HepG2 (cell line): ENCODE measurements around the gene NAT14. TPM values are rescaled to one million over a fixed set of nuclear protein-coding genes. Genes with fewer than 3 reads are reported as not detected.

Experiments used
- AKAP8 ChIP-seq: sonication (generic); formaldehyde crosslinking; IDR thresholded peaks from 2 replicates; pipeline ENCODE4 v1.5.1; 2020; ENCODE audit warnings: mild to moderate bottlenecking, missing genetic modification reagents
- CCDC6 ChIP-seq: sonication (generic); formaldehyde crosslinking; IDR thresholded peaks from 2 replicates; pipeline ENCODE4 v1.8.1; 2022; ENCODE audit warnings: mild to moderate bottlenecking, missing genetic modification reagents, moderate library complexity
- DPF2 ChIP-seq: sonication (generic); formaldehyde crosslinking; IDR thresholded peaks from 2 replicates; pipeline ENCODE4 v1.4.0; 2020; ENCODE audit warnings: mild to moderate bottlenecking, low read depth, missing genetic modification reagents, borderline replicate concordance
- FIP1L1 ChIP-seq: fragments of 200-400 bp; formaldehyde crosslinking; IDR thresholded peaks from 2 replicates; pipeline ENCODE4 v1.6.1; 2018; ENCODE audit warnings: low read depth, mild to moderate bottlenecking, low read length, moderate library complexity, borderline replicate concordance; ENCODE audit not compliant: insufficient read depth
- HOXA9 ChIP-seq: sonication (generic); formaldehyde crosslinking; IDR thresholded peaks from 2 replicates; pipeline ENCODE4 v1.8.1; 2022; ENCODE audit warnings: missing genetic modification reagents, mild to moderate bottlenecking, moderate library complexity, borderline replicate concordance
- MXI1 ChIP-seq: IDR thresholded peaks from 3 replicates; pipeline ENCODE4 v1.6.1; 2012; ENCODE audit warnings: low read depth, low read length, inconsistent platforms, borderline replicate concordance
- ONECUT2 ChIP-seq: sonication (generic); formaldehyde crosslinking; IDR thresholded peaks from 2 replicates; pipeline ENCODE4 v1.4.0; 2020; ENCODE audit warnings: missing genetic modification reagents
- SETDB1 ChIP-seq: sonication (generic); formaldehyde crosslinking; IDR thresholded peaks from 2 replicates; pipeline ENCODE4 v1.5.1; 2020; ENCODE audit warnings: missing genetic modification reagents, mild to moderate bottlenecking, borderline replicate concordance
- TOE1 ChIP-seq: sonication (generic); formaldehyde crosslinking; IDR thresholded peaks from 2 replicates; pipeline ENCODE4 v1.4.0; 2020; ENCODE audit warnings: mild to moderate bottlenecking, missing genetic modification reagents
- TOPORS ChIP-seq: sonication (generic); formaldehyde crosslinking; IDR thresholded peaks from 2 replicates; pipeline ENCODE4 v1.8.0; 2023; ENCODE audit warnings: mild to moderate bottlenecking, missing genetic modification reagents
- YEATS4 ChIP-seq: sonication (generic); formaldehyde crosslinking; IDR thresholded peaks from 2 replicates; pipeline ENCODE4 v1.4.0; 2020; ENCODE audit warnings: missing genetic modification reagents, borderline replicate concordance
- ZNF232 ChIP-seq: sonication (generic); formaldehyde crosslinking; IDR thresholded peaks from 2 replicates; pipeline ENCODE4 v1.4.0; 2020; ENCODE audit warnings: missing genetic modification reagents, borderline replicate concordance
- ZNF430 ChIP-seq: sonication (generic); formaldehyde crosslinking; IDR thresholded peaks from 2 replicates; pipeline ENCODE4 v1.9.0; 2021; ENCODE audit warnings: mild to moderate bottlenecking, missing genetic modification reagents
- ZNF572 ChIP-seq: sonication (generic); formaldehyde crosslinking; IDR thresholded peaks from 2 replicates; pipeline ENCODE4 v1.5.1; 2020; ENCODE audit warnings: mild to moderate bottlenecking, missing genetic modification reagents
- ZNF615 ChIP-seq: sonication (generic); formaldehyde crosslinking; IDR thresholded peaks from 2 replicates; pipeline ENCODE4 v1.5.0; 2020; ENCODE audit warnings: mild to moderate bottlenecking, missing genetic modification reagents, borderline replicate concordance
- ZNF619 ChIP-seq: sonication (generic); formaldehyde crosslinking; IDR thresholded peaks from 2 replicates; pipeline ENCODE4 v1.4.0; 2020; ENCODE audit warnings: mild to moderate bottlenecking, missing genetic modification reagents
- polyA plus RNA-seq, 8 experiments: library from polyadenylated mRNA; depleted of rRNA in 3 of 8; stranded (reverse) in 7 of 8; unstranded in 1 of 8; fragments of >200 nt; fragmentation: Illumina TruSeq in 4 of 8; extraction: Trizol in 4 of 8; gene quantifications; 2 replicates each; pipeline versions ENCODE4 v1.2.1 to v1.2.3, GENCODE V29; 2011 to 2016; ENCODE audit warnings: low read depth in 4 of 8, missing spikeins in 1 of 8, mixed read lengths in 1 of 8; ENCODE audit not compliant: insufficient read depth in 1 of 8
- total RNA-seq, 5 experiments: library from RNA; depleted of rRNA; stranded (reverse); fragments of >200 nt; fragmentation: Illumina TruSeq; extraction: Trizol; gene quantifications; 2 replicates each; pipeline ENCODE4 v1.2.3, GENCODE V29; 2016; ENCODE audit warnings: low read depth in 1 of 5
- TF ChIP-seq, protein P1 (sequence below): sonication (generic); formaldehyde crosslinking; IDR thresholded peaks from 2 replicates; pipeline ENCODE4 v1.8.1; 2023; ENCODE audit warnings: mild to moderate bottlenecking, missing genetic modification reagents
- TF ChIP-seq, protein P2 (sequence below): sonication (generic); formaldehyde crosslinking; IDR thresholded peaks from one replicate; pipeline ENCODE4 v1.5.1; 2020; ENCODE audit warnings: mild to moderate bottlenecking, missing genetic modification reagents; ENCODE audit errors: not compliant biosample characterization
- TF ChIP-seq, protein P3 (sequence below): fragments of 450-650 bp; IDR thresholded peaks from 2 replicates; pipeline ENCODE4 v1.6.1; 2017

The NAT14 gene
- total and polyA plus RNA-seq, 2 of the 13 experiments (the other 11 are each of a cell fraction or from before 2014, with no cell fraction given) = 20.7 to 22.3 TPM

DNA sequence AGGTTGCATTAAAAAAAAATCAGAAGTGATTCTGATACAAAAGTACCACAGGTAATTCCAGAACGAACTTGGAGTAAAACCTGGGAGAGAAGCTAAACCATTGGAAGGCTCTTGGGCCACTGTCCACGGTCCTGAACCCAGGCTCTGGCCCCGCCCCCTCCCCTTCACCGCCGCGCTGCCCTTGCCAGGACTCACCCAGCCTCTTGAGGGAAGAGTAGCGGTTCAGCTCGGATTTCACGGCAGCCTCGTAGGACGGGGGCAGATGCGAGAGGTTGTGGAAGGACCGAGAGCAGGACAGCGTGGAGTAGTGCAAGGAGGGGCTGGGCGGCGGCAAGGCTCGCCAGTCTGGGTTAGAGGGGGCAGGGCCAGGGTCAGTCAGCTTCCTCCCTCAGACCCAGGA, 47.6 kb upstream of the NAT14 start (continued):
- TF ChIP-seq, protein P1, sequence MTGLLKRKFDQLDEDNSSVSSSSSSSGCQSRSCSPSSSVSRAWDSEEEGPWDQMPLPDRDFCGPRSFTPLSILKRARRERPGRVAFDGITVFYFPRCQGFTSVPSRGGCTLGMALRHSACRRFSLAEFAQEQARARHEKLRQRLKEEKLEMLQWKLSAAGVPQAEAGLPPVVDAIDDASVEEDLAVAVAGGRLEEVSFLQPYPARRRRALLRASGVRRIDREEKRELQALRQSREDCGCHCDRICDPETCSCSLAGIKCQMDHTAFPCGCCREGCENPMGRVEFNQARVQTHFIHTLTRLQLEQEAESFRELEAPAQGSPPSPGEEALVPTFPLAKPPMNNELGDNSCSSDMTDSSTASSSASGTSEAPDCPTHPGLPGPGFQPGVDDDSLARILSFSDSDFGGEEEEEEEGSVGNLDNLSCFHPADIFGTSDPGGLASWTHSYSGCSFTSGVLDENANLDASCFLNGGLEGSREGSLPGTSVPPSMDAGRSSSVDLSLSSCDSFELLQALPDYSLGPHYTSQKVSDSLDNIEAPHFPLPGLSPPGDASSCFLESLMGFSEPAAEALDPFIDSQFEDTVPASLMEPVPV (CRISPR knock-in tag) = no peak
- TF ChIP-seq HOXA9 (CRISPR knock-in tag) (peak; percentile 26; the same call in 1 of the 2 replicates), ZNF619 (CRISPR knock-in tag) (no peak), SETDB1 (CRISPR knock-in tag) (no peak), AKAP8 (CRISPR knock-in tag) (no peak), ONECUT2 (CRISPR knock-in tag) (no peak), ZNF572 (CRISPR knock-in tag) (no peak), TOE1 (no peak), TOPORS (CRISPR knock-in tag) (no peak), ZNF615 (CRISPR knock-in tag) (no peak), CCDC6 (CRISPR knock-in tag) (peak; percentile 65; the same call in 1 of the 2 replicates), ZNF430 (CRISPR knock-in tag) (peak; percentile 73; the same call in 1 of the 2 replicates), ZNF232 (CRISPR knock-in tag) (peak; percentile 90; the same call in 1 of the 2 replicates), DPF2 (CRISPR knock-in tag) (no peak), FIP1L1 (no peak), MXI1 (no peak; the same call in 2 of the 3 replicates), YEATS4 (CRISPR knock-in tag) (no peak)
- TF ChIP-seq, protein P2, sequence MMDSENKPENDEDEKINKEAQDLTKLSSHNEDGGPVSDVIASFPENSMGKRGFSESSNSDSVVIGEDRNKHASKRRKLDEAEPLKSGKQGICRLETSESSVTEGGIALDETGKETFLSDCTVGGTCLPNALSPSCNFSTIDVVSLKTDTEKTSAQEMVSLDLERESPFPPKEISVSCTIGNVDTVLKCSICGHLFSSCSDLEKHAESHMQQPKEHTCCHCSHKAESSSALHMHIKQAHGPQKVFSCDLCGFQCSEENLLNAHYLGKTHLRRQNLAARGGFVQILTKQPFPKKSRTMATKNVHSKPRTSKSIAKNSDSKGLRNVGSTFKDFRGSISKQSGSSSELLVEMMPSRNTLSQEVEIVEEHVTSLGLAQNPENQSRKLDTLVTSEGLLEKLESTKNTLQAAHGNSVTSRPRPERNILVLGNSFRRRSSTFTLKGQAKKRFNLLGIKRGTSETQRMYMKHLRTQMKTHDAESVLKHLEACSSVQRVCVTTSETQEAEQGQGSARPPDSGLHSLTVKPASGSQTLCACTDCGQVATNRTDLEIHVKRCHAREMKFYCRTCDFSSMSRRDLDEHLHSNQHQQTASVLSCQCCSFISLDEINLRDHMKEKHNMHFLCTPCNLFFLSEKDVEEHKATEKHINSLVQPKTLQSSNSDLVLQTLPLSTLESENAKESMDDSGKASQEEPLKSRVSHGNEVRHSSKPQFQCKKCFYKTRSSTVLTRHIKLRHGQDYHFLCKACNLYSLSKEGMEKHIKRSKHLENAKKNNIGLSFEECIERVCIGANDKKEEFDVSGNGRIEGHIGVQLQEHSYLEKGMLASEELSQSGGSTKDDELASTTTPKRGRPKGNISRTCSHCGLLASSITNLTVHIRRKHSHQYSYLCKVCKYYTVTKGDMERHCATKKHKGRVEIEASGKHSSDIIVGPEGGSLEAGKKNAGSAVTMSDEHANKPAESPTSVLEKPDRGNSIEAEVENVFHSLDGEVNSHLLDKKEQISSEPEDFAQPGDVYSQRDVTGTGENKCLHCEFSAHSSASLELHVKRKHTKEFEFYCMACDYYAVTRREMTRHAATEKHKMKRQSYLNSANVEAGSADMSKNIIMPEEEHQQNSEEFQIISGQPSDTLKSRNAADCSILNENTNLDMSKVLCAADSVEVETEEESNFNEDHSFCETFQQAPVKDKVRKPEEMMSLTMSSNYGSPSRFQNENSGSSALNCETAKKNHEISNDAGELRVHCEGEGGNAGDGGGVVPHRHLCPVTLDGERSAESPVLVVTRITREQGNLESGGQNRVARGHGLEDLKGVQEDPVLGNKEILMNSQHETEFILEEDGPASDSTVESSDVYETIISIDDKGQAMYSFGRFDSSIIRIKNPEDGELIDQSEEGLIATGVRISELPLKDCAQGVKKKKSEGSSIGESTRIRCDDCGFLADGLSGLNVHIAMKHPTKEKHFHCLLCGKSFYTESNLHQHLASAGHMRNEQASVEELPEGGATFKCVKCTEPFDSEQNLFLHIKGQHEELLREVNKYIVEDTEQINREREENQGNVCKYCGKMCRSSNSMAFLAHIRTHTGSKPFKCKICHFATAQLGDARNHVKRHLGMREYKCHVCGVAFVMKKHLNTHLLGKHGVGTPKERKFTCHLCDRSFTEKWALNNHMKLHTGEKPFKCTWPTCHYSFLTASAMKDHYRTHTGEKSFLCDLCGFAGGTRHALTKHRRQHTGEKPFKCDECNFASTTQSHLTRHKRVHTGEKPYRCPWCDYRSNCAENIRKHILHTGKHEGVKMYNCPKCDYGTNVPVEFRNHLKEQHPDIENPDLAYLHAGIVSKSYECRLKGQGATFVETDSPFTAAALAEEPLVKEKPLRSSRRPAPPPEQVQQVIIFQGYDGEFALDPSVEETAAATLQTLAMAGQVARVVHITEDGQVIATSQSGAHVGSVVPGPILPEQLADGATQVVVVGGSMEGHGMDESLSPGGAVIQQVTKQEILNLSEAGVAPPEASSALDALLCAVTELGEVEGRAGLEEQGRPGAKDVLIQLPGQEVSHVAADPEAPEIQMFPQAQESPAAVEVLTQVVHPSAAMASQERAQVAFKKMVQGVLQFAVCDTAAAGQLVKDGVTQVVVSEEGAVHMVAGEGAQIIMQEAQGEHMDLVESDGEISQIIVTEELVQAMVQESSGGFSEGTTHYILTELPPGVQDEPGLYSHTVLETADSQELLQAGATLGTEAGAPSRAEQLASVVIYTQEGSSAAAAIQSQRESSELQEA = no peak
- TF ChIP-seq, protein P3, sequence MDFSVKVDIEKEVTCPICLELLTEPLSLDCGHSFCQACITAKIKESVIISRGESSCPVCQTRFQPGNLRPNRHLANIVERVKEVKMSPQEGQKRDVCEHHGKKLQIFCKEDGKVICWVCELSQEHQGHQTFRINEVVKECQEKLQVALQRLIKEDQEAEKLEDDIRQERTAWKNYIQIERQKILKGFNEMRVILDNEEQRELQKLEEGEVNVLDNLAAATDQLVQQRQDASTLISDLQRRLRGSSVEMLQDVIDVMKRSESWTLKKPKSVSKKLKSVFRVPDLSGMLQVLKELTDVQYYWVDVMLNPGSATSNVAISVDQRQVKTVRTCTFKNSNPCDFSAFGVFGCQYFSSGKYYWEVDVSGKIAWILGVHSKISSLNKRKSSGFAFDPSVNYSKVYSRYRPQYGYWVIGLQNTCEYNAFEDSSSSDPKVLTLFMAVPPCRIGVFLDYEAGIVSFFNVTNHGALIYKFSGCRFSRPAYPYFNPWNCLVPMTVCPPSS = no peak
